GM06990 (cell line): ENCODE data around the gene POLR2E.

Experiments used
- DNase-seq: peaks from one replicate; pipeline ENCODE4 v3.0.0-alpha.2; 2011; ENCODE audit not compliant: insufficient read length; ENCODE audit errors: extremely low read depth
- H3K27me3 ChIP-seq: replicated peaks from 2 replicates; pipeline ENCODE4 v1.6.0; 2011; ENCODE audit warnings: low read length; ENCODE audit not compliant: control insufficient read depth, insufficient read depth
- H3K36me3 ChIP-seq: 2 replicates; pipeline ENCODE4 v1.5.1; 2011; ENCODE audit warnings: low read length; ENCODE audit not compliant: control insufficient read depth, insufficient read depth
- H3K4me3 ChIP-seq: replicated peaks from 2 replicates; pipeline ENCODE4 v1.5.1; 2011; ENCODE audit warnings: low read depth, mild to moderate bottlenecking, control low read depth, low read length
- CTCF ChIP-seq: IDR thresholded peaks from 2 replicates; pipeline ENCODE4 v1.5.1; 2011; ENCODE audit warnings: low read length, control low read depth, mild to moderate bottlenecking, inconsistent platforms; ENCODE audit not compliant: insufficient read depth, poor library complexity, severe bottlenecking

The POLR2E gene

GRCh38 chr19:1097810-1098176 lies 2.6 kb upstream of the POLR2E start:
- Histone ChIP-seq H3K4me3 (no peak overlapping the region), H3K36me3 (no peaks in the 10 kb centered on the region; the same call in 1 of the 2 replicates), H3K27me3 (no peaks in the 10 kb centered on the region)
- no peak for TF ChIP-seq CTCF
- no peak for DNase-seq

- no peak for DNase-seq
- peaks cover 5% of the 10 kb centered on the region for H3K36me3 ChIP-seq
- TF ChIP-seq CTCF, result no peak
- H3K4me3 ChIP-seq, result peak overlapping the region; percentile 88
- H3K27me3 ChIP-seq, result no peaks in the 10 kb centered on the region
Measured at GRCh38 chr19:1094655-1094977, 559 bp downstream of the POLR2E start.

GRCh38 chr19:1093811-1094553 lies 1.2 kb downstream of the POLR2E start:
- H3K4me3 ChIP-seq, result peak overlapping the region; percentile 88
- TF ChIP-seq CTCF, result no peak
- H3K27me3 ChIP-seq, result no peaks in the 10 kb centered on the region
- peaks cover 5% of the 10 kb centered on the region for H3K36me3 ChIP-seq
- peak; percentile 19 for DNase-seq

GRCh38 chr19:1093330-1093729 lies 1.8 kb downstream of the POLR2E start:
- Histone ChIP-seq H3K4me3 (no peak overlapping the region; the same call in 1 of the 2 replicates), H3K27me3 (no peaks in the 10 kb centered on the region), H3K36me3 (peaks cover 9% of the 10 kb centered on the region)
- no peak for DNase-seq
- TF ChIP-seq CTCF, result no peak

GRCh38 chr19:1091544-1092175 lies 3.5 kb downstream of the POLR2E start:
- TF ChIP-seq CTCF, result no peak
- H3K27me3 ChIP-seq, result no peaks in the 10 kb centered on the region
- peaks cover 16% of the 10 kb centered on the region for H3K36me3 ChIP-seq
- no peak overlapping the region for H3K4me3 ChIP-seq
- DNase-seq, result no peak
